SJCRH30 (cell line): ENCODE results near the gene PFKFB3. TPM values are rescaled to one million over a fixed set of nuclear protein-coding genes. Genes with fewer than 3 reads are reported as not detected.
A peak's percentile ranks its signal among the peaks of the same experiment; 100 is the strongest.

Experiments used
- DNase-seq, 2 experiments: peaks; one replicate each; pipeline ENCODE4 v3.0.0-alpha.2; 2015 to 2020
- H3K27ac ChIP-seq: fragments of 250-450 bp; sonication (Bioruptor Pico); 2 replicates; pipeline ENCODE4 v1.5.1; 2020; ENCODE audit warnings: mild to moderate bottlenecking, moderate library complexity
- H3K27me3 ChIP-seq: fragments of 250-450 bp; sonication (Bioruptor Pico); 2 replicates; pipeline ENCODE4 v1.5.1; 2020; ENCODE audit warnings: mild to moderate bottlenecking, moderate library complexity
- H3K36me3 ChIP-seq: fragments of 250-450 bp; sonication (Bioruptor Pico); 2 replicates; pipeline ENCODE4 v1.5.1; 2020; ENCODE audit warnings: mild to moderate bottlenecking, moderate library complexity
- H3K4me1 ChIP-seq: fragments of 250-450 bp; sonication (Bioruptor Pico); 2 replicates; pipeline ENCODE4 v1.5.1; 2020; ENCODE audit warnings: mild to moderate bottlenecking, moderate library complexity
- H3K4me3 ChIP-seq: fragments of 250-450 bp; sonication (Bioruptor Pico); 2 replicates; pipeline ENCODE4 v1.5.1; 2020; ENCODE audit warnings: mild to moderate bottlenecking, moderate library complexity
- H3K9me3 ChIP-seq: fragments of 250-450 bp; sonication (Bioruptor Pico); replicated peaks from 2 replicates; pipeline ENCODE4 v1.5.1; 2020; ENCODE audit warnings: mild to moderate bottlenecking, moderate library complexity
- total RNA-seq: library from RNA; depleted of rRNA; stranded (reverse); fragments of >200 nt; shearing (Covaris generic); gene quantifications from 2 replicates; pipeline ENCODE4 v1.2.3, GENCODE V29; 2014

The PFKFB3 gene
- total RNA-seq, 1 experiment from 2014 or later = 11.0 TPM

- Histone ChIP-seq H3K4me3 (no peak overlapping the region), H3K36me3 (no peaks in the 10 kb centered on the region), H3K27ac (no peak overlapping the region), H3K4me1 (no peaks in the 10 kb centered on the region; the same call in 1 of the 2 replicates), H3K9me3 (no peaks in the 10 kb centered on the region), H3K27me3 (no peaks in the 10 kb centered on the region)
- no peak for DNase-seq
Observed at GRCh38 chr10:6269432-6269831, 66.7 kb downstream of the PFKFB3 start.

- H3K27me3 ChIP-seq = no peaks in the 10 kb centered on the region
- no peak overlapping the region for H3K27ac ChIP-seq
- no peak for DNase-seq
Observed at GRCh38 chr10:6269953-6270867, 67.5 kb downstream of the PFKFB3 start.

GRCh38 chr10:6270951-6271350, 68.2 kb downstream of the PFKFB3 start:
- no peak overlapping the region for H3K4me3 ChIP-seq
- no peak for DNase-seq
- no peaks in the 10 kb centered on the region for H3K9me3 ChIP-seq
- no peaks in the 10 kb centered on the region for H3K36me3 ChIP-seq
- H3K4me1 ChIP-seq = peaks cover 4% of the 10 kb centered on the region
- H3K27ac ChIP-seq = no peak overlapping the region
- no peaks in the 10 kb centered on the region for H3K27me3 ChIP-seq

More at GRCh38 chr10:6269953-6270867, 67.5 kb downstream of the PFKFB3 start:
- Histone ChIP-seq H3K4me3 (no peak overlapping the region), H3K4me1 (no peaks in the 10 kb centered on the region; the same call in 1 of the 2 replicates), H3K36me3 (no peaks in the 10 kb centered on the region), H3K9me3 (no peaks in the 10 kb centered on the region)

GRCh38 chr10:6271663-6272062, 68.9 kb downstream of the PFKFB3 start:
- DNase-seq = no peak
- Histone ChIP-seq H3K4me1 (peaks cover 4% of the 10 kb centered on the region), H3K9me3 (no peaks in the 10 kb centered on the region), H3K27me3 (no peaks in the 10 kb centered on the region), H3K27ac (no peak overlapping the region), H3K4me3 (no peak overlapping the region), H3K36me3 (no peaks in the 10 kb centered on the region)

- no peak overlapping the region for H3K4me3 ChIP-seq
Observed at GRCh38 chr10:6272126-6272525, 69.4 kb downstream of the PFKFB3 start.

GRCh38 chr10:6273351-6273750, 70.6 kb downstream of the PFKFB3 start:
- no peak for DNase-seq
- H3K27ac ChIP-seq = no peak overlapping the region
- peaks cover 4% of the 10 kb centered on the region for H3K4me1 ChIP-seq
- H3K4me3 ChIP-seq = no peak overlapping the region
- no peaks in the 10 kb centered on the region for H3K27me3 ChIP-seq
- H3K36me3 ChIP-seq = no peaks in the 10 kb centered on the region
- H3K9me3 ChIP-seq = no peaks in the 10 kb centered on the region

More at GRCh38 chr10:6272126-6272525, 69.4 kb downstream of the PFKFB3 start:
- no peaks in the 10 kb centered on the region for H3K9me3 ChIP-seq
- no peak overlapping the region for H3K27ac ChIP-seq
- no peaks in the 10 kb centered on the region for H3K27me3 ChIP-seq
- no peak for DNase-seq
- peaks cover 4% of the 10 kb centered on the region for H3K4me1 ChIP-seq
- H3K36me3 ChIP-seq = no peaks in the 10 kb centered on the region

- Histone ChIP-seq H3K4me3 (no peak overlapping the region), H3K27me3 (no peaks in the 10 kb centered on the region), H3K9me3 (no peaks in the 10 kb centered on the region), H3K4me1 (peaks cover 4% of the 10 kb centered on the region), H3K36me3 (no peaks in the 10 kb centered on the region), H3K27ac (no peak overlapping the region)
- DNase-seq = no peak
Observed at GRCh38 chr10:6274040-6274439, 71.3 kb downstream of the PFKFB3 start.

GRCh38 chr10:6274484-6274883, 71.8 kb downstream of the PFKFB3 start:
- no peaks in the 10 kb centered on the region for H3K27me3 ChIP-seq
- no peaks in the 10 kb centered on the region for H3K36me3 ChIP-seq
- no peak overlapping the region for H3K27ac ChIP-seq
- DNase-seq = no peak
- H3K4me3 ChIP-seq = peak overlapping the region; percentile 54
- no peaks in the 10 kb centered on the region for H3K9me3 ChIP-seq
- peaks cover 4% of the 10 kb centered on the region for H3K4me1 ChIP-seq

GRCh38 chr10:6275022-6275997, 72.6 kb downstream of the PFKFB3 start:
- H3K36me3 ChIP-seq = no peaks in the 10 kb centered on the region
- H3K4me3 ChIP-seq = peak overlapping the region; percentile 54
- H3K9me3 ChIP-seq = no peaks in the 10 kb centered on the region
- H3K27me3 ChIP-seq = no peaks in the 10 kb centered on the region
- peak overlapping the region; percentile 49 for H3K27ac ChIP-seq
- peaks cover 4% of the 10 kb centered on the region for H3K4me1 ChIP-seq
- DNase-seq = peak; percentile 82 to 85

GRCh38 chr10:6276356-6276755, 73.6 kb downstream of the PFKFB3 start:
- Histone ChIP-seq H3K4me1 (peaks cover 4% of the 10 kb centered on the region), H3K4me3 (no peak overlapping the region), H3K27ac (no peak overlapping the region), H3K9me3 (no peaks in the 10 kb centered on the region), H3K36me3 (no peaks in the 10 kb centered on the region), H3K27me3 (no peaks in the 10 kb centered on the region)
- no peak for DNase-seq

GRCh38 chr10:6278519-6279120, 75.9 kb downstream of the PFKFB3 start:
- Histone ChIP-seq H3K27ac (no peak overlapping the region), H3K4me3 (no peak overlapping the region), H3K4me1 (peaks cover 4% of the 10 kb centered on the region; the same call in 1 of the 2 replicates), H3K9me3 (no peaks in the 10 kb centered on the region), H3K27me3 (no peaks in the 10 kb centered on the region), H3K36me3 (no peaks in the 10 kb centered on the region)
- no peak for DNase-seq

- H3K27ac ChIP-seq = no peak overlapping the region
- H3K27me3 ChIP-seq = no peaks in the 10 kb centered on the region
- no peak for DNase-seq
- H3K4me3 ChIP-seq = no peak overlapping the region
- peaks cover 4% of the 10 kb centered on the region; the same call in 1 of the 2 replicates for H3K4me1 ChIP-seq
- no peaks in the 10 kb centered on the region for H3K36me3 ChIP-seq
- no peaks in the 10 kb centered on the region for H3K9me3 ChIP-seq
Observed at GRCh38 chr10:6279540-6280267, 77.0 kb downstream of the PFKFB3 start.

GRCh38 chr10:6280291-6280690, 77.6 kb downstream of the PFKFB3 start:
- H3K4me1 ChIP-seq = peaks cover 4% of the 10 kb centered on the region; the same call in 1 of the 2 replicates
- no peak for DNase-seq
- no peaks in the 10 kb centered on the region for H3K9me3 ChIP-seq
- no peak overlapping the region for H3K27ac ChIP-seq
- no peaks in the 10 kb centered on the region for H3K27me3 ChIP-seq
- no peaks in the 10 kb centered on the region for H3K36me3 ChIP-seq
- H3K4me3 ChIP-seq = no peak overlapping the region

GRCh38 chr10:6282454-6282958, 79.8 kb downstream of the PFKFB3 start:
- DNase-seq = no peak
- Histone ChIP-seq H3K27ac (no peak overlapping the region), H3K4me1 (no peaks in the 10 kb centered on the region), H3K4me3 (no peak overlapping the region), H3K9me3 (no peaks in the 10 kb centered on the region), H3K36me3 (no peaks in the 10 kb centered on the region), H3K27me3 (no peaks in the 10 kb centered on the region)
